HEK293T (cell line): ENCODE measurements around the gene ZNF260.

Experiments
- FOXM1 ChIP-seq: fragments of 450-650 bp; IDR thresholded peaks from 2 replicates; pipeline ENCODE4 v1.6.1; 2017; ENCODE audit warnings: mild to moderate bottlenecking, borderline replicate concordance
- L3MBTL2 ChIP-seq: fragments of 450-650 bp; conservative IDR thresholded peaks from 2 replicates; pipeline ENCODE4 v1.6.1; 2016; ENCODE audit warnings: mild to moderate bottlenecking
- SP1 ChIP-seq: fragments of 450-650 bp; IDR thresholded peaks from 2 replicates; pipeline ENCODE4 v1.6.1; 2017
- SUZ12 ChIP-seq: fragments of 450-650 bp; IDR thresholded peaks from 2 replicates; pipeline ENCODE4 v1.6.1; 2016; ENCODE audit warnings: mild to moderate bottlenecking
- ZNF384 ChIP-seq: fragments of 450-650 bp; IDR thresholded peaks from 2 replicates; pipeline ENCODE4 v1.6.1; 2016

GRCh38 chr19:36526581-36526980, 1.5 kb downstream of the ZNF260 start:
- TF ChIP-seq SUZ12 (no peak), SP1 (no peak), ZNF384 (no peak), L3MBTL2 (no peak), FOXM1 (no peak)
